ENCODE data around the gene TXK.

Gene TXK

GRCh38 chr4:48038666-48039065, 95.4 kb downstream of the TXK start:
- DNase-seq (ENCODE audit: low read depth), result no peak
- no peak for TF ChIP-seq CTCF (conservative IDR thresholded peaks at IDR 0.05; ENCODE audit: low read depth, low read length)
- no peak overlapping the region for H3K4me3 ChIP-seq (ENCODE audit: low read depth, low read length)

GRCh38 chr4:48037117-48037462, 97.0 kb downstream of the TXK start:
- DNase-seq (ENCODE audit: low read depth), result no peak
- no peak overlapping the region for H3K4me3 ChIP-seq (ENCODE audit: low read depth, low read length)
- no peak for TF ChIP-seq CTCF (conservative IDR thresholded peaks at IDR 0.05; ENCODE audit: low read depth, low read length)

- no peak for TF ChIP-seq CTCF (conservative IDR thresholded peaks at IDR 0.05; ENCODE audit: low read depth, low read length)
- no peak for DNase-seq (ENCODE audit: low read depth)
- no peak overlapping the region for H3K4me3 ChIP-seq (ENCODE audit: low read depth, low read length)
Observed at GRCh38 chr4:48035952-48036351, 98.1 kb downstream of the TXK start.

- TF ChIP-seq CTCF (conservative IDR thresholded peaks at IDR 0.05; ENCODE audit: low read depth, low read length), result peak; percentile 74
- DNase-seq (ENCODE audit: low read depth), result peak; percentile 62
Observed at GRCh38 chr4:48033825-48034413, 100.1 kb downstream of the TXK start.

GRCh38 chr4:48033412-48033811, 100.6 kb downstream of the TXK start:
- no peak overlapping the region for H3K4me3 ChIP-seq (ENCODE audit: low read depth, low read length)
- TF ChIP-seq CTCF (conservative IDR thresholded peaks at IDR 0.05; ENCODE audit: low read depth, low read length), result no peak
- no peak for DNase-seq (ENCODE audit: low read depth)

More at GRCh38 chr4:48033825-48034413, 100.1 kb downstream of the TXK start:
- no peak overlapping the region for H3K4me3 ChIP-seq (ENCODE audit: low read depth, low read length)

GRCh38 chr4:48032721-48033120, 101.3 kb downstream of the TXK start:
- no peak for TF ChIP-seq CTCF (conservative IDR thresholded peaks at IDR 0.05; ENCODE audit: low read depth, low read length)
- DNase-seq (ENCODE audit: low read depth), result peak; percentile 62
- no peak overlapping the region for H3K4me3 ChIP-seq (ENCODE audit: low read depth, low read length)

- no peak overlapping the region for H3K4me3 ChIP-seq (ENCODE audit: low read depth, low read length)
- TF ChIP-seq CTCF (conservative IDR thresholded peaks at IDR 0.05; ENCODE audit: low read depth, low read length), result no peak
- peak; percentile 82 for DNase-seq (ENCODE audit: low read depth)
Observed at GRCh38 chr4:48031802-48032525, 102.1 kb downstream of the TXK start.
